ENCODE results near the gene IFT74. TPM values are rescaled to one million over a fixed set of nuclear protein-coding genes. Genes with fewer than 3 reads are reported as not detected.

Gene IFT74
- total RNA-seq, 1 experiment from 2014 or later: 7.1 TPM

DNA sequence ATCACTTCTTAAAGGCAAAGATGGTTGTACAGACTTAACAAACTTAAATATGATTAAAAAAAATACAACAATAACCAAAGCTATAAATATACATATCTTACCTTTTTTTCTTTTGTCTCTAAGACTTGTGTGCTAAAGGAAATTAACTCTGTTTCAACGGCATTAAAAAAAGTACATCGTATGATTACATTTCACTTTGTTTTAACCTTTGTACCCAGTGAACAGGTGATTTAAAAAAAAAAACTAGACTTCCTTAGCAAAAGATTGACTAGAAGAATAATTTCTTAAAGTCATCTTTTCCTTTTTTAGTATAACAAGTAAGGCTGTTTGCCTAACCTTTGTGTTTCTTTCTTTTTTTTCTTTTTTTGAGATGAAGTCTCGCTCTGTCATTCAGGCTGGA is 49.3 kb downstream of the IFT74 start, which contains the start of gene LRRC19:
TSS of gene LRRC19 (minus strand) at position 182 of the 400 bp plus-strand sequence. CDS start 5,978 bp downstream, outside the sequence.
- H3K9me3 ChIP-seq (replicated peaks): no peaks in the 10 kb centered on the region
- H3K36me3 ChIP-seq: no peaks in the 10 kb centered on the region
- no peak within 1 kb of the TSS for H3K4me3 ChIP-seq
- H3K27ac ChIP-seq: no peak within 1 kb of the TSS
- no peak for DNase-seq (ENCODE audit: low read depth in 1 of 2, low spot score in 2 of 2)
- no peaks in the 10 kb centered on the region for H3K4me1 ChIP-seq (replicated peaks)
- no peaks in the 10 kb centered on the region for H3K27me3 ChIP-seq (replicated peaks)

DNA sequence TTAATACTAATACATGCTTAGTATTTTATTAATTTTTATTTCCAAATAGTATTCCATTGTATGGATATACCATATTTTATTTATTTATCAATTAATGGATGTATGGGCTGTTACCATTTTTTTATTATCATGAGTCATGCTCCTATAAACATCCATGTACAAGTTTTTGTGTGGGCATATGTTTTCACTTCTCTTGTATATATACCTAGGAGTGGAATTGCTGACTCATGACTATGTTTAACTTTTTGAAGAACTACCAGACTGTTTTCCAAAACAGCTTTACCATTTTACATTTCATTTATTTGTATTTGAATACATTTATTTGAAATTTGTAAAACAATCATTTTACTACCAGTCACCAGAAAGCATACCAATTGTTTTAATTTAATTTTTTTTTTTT is 63.4 kb downstream of the IFT74 start:
- DNase-seq (ENCODE audit: low read depth in 1 of 2, low spot score in 2 of 2): no peak
- H3K27ac ChIP-seq: no peak overlapping the region
- no peak overlapping the region for H3K4me3 ChIP-seq
- H3K9me3 ChIP-seq (replicated peaks): no peaks in the 10 kb centered on the region
- no peaks in the 10 kb centered on the region for H3K4me1 ChIP-seq (replicated peaks)
- no peaks in the 10 kb centered on the region for H3K27me3 ChIP-seq (replicated peaks)
- no peaks in the 10 kb centered on the region for H3K36me3 ChIP-seq

DNA sequence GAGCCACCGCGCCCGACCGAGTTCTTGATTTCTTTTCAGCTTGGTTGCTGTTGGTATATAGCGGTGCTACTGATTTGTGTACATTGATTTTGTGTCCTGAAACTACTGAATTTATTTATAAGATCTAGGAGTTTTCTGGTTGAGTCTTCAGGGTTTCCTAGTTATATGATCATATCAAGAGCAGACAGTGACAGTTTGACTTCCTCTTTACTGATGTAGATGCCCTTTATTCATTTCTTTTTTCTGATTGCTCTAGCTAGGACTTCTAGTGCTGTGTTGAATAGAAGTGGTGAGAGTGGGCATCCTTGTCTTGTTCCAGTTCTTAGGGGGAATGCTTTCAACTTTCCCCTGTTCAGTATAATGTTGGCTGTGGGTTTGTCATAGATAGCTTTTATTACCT is 66.7 kb downstream of the IFT74 start:
- Histone ChIP-seq H3K27ac (no peak overlapping the region), H3K27me3 (replicated peaks) (no peaks in the 10 kb centered on the region), H3K4me1 (replicated peaks) (no peaks in the 10 kb centered on the region), H3K9me3 (replicated peaks) (no peaks in the 10 kb centered on the region), H3K36me3 (no peaks in the 10 kb centered on the region), H3K4me3 (no peak overlapping the region)
- DNase-seq (ENCODE audit: low read depth in 1 of 2, low spot score in 2 of 2): no peak

DNA sequence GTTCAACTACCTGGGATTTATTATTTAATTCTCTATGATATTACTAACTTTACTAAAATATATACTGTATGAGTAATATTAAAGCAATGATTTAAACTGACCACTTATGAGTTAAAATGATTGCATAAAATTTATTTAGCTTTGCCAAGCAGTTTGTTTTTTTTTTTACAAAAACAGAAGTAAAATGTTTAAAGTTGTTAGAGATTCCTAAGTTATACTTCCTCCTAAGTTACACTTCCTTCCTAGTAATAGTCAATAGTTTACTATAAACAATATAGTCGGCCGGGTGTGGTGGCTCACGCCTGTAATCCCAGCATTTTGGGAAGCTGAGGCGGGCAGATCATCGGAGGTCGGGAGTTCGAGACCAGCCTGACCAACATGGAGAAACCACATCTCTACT is 73.0 kb downstream of the IFT74 start:
- Histone ChIP-seq H3K9me3 (replicated peaks) (no peaks in the 10 kb centered on the region), H3K4me1 (replicated peaks) (no peaks in the 10 kb centered on the region), H3K27me3 (replicated peaks) (no peaks in the 10 kb centered on the region), H3K36me3 (no peaks in the 10 kb centered on the region), H3K4me3 (no peak overlapping the region), H3K27ac (no peak overlapping the region)
- DNase-seq (ENCODE audit: low read depth in 1 of 2, low spot score in 2 of 2): no peak

DNA sequence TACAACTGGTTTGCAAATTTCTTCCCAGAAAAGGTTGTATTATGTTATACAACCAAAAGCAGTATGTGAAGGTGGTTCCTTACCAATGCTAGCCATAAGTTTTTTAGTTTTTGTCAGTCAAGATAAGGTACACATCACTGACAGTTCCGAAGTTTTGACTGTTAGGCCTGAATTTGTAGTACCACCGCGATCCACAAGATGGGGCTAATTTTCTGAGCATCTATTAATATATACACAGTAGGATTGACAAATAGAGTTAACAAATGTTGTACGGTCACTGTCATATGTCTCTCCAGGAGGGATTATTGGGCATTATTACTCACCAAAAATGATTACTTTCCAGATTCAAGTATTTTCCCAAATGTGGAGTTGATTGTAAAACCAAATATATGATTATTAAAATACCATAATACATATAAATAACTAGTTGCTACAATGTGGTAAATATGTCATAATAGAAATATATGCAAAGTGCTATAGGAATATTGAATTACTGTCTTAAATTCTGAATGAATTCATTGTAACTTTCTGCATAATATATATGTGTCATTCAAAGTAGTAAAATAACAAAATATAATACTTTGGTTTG is 77.7 kb downstream of the IFT74 start:
- DNase-seq (ENCODE audit: low read depth in 1 of 2, low spot score in 2 of 2): peak; percentile 31 to 48

DNA sequence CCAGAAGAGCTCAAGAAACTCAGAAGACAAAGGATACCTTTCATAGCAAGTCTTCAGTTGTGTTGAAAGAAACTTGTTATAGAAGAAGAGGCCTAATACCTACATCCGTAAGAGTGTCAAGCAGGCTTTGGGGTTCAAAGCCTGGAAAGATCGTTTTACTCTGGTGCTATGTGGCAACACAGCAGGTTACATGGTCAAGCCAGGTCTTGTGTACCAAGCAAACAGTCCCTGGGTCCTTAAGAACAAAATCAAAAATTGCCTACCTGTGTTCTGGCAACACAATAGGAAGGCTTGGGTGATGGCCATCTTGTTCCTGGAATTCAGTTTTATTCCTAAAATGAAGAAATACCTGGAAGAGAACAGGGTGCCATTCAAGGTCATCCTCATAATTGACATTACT is 81.3 kb downstream of the IFT74 start:
- Histone ChIP-seq H3K4me1 (replicated peaks) (no peaks in the 10 kb centered on the region), H3K36me3 (no peaks in the 10 kb centered on the region), H3K9me3 (replicated peaks) (no peaks in the 10 kb centered on the region), H3K27ac (no peak overlapping the region), H3K27me3 (replicated peaks) (no peaks in the 10 kb centered on the region), H3K4me3 (no peak overlapping the region)
- no peak for DNase-seq (ENCODE audit: low read depth in 1 of 2, low spot score in 2 of 2)

More for the DNA sequence above, 77.7 kb downstream of the IFT74 start:
- H3K4me3 ChIP-seq: no peak overlapping the region
- H3K27ac ChIP-seq: no peak overlapping the region
- no peaks in the 10 kb centered on the region for H3K27me3 ChIP-seq (replicated peaks)
- no peaks in the 10 kb centered on the region for H3K36me3 ChIP-seq
- H3K9me3 ChIP-seq (replicated peaks): no peaks in the 10 kb centered on the region
- H3K4me1 ChIP-seq (replicated peaks): no peaks in the 10 kb centered on the region

DNA sequence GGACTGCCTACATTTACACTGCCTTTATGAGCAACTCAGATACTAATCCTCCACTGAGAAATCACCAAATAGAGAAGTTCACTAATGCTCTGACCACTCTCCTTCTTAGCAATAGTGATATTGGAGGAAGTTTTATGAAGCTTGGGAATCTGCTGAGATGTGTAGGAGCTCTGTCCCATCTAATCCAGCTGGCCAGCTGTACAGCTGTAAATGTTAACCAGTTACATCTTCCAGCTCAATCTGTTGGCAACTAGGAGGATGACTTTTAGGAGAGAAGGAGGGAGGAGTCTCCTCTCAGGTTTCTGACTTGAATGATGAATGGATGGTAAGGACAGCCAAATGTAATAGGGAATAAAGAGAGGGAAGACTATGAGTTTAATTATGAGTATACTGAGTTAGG is 85.5 kb downstream of the IFT74 start:
- H3K9me3 ChIP-seq (replicated peaks): no peaks in the 10 kb centered on the region
- H3K36me3 ChIP-seq: no peaks in the 10 kb centered on the region
- no peak overlapping the region for H3K4me3 ChIP-seq
- H3K27me3 ChIP-seq (replicated peaks): no peaks in the 10 kb centered on the region
- DNase-seq (ENCODE audit: low read depth in 1 of 2, low spot score in 2 of 2): no peak
- no peaks in the 10 kb centered on the region for H3K4me1 ChIP-seq (replicated peaks)
- H3K27ac ChIP-seq: no peak overlapping the region

DNA sequence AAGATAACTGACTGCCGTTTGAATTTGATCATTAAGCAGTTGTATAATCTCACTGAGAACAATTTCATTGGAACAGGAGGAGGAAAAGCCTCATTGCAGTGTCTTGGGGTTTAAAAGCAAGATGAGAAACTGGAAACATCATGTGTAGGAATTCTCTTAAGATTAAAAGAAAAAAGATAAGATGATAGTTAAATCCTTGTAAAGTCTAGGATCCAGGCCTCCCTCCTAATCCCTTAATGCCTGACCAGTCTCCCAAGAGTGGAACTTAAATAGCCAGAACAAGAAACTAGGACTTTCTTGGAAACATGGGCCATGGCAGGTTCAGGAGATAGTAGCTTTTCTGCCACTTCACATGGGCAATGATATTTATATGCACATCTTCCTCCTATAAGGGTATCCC is 86.3 kb downstream of the IFT74 start:
- H3K36me3 ChIP-seq: no peaks in the 10 kb centered on the region
- no peaks in the 10 kb centered on the region for H3K4me1 ChIP-seq (replicated peaks)
- no peak overlapping the region for H3K4me3 ChIP-seq
- H3K9me3 ChIP-seq (replicated peaks): no peaks in the 10 kb centered on the region
- no peak for DNase-seq (ENCODE audit: low read depth in 1 of 2, low spot score in 2 of 2)
- H3K27me3 ChIP-seq (replicated peaks): no peaks in the 10 kb centered on the region
- no peak overlapping the region for H3K27ac ChIP-seq

DNA sequence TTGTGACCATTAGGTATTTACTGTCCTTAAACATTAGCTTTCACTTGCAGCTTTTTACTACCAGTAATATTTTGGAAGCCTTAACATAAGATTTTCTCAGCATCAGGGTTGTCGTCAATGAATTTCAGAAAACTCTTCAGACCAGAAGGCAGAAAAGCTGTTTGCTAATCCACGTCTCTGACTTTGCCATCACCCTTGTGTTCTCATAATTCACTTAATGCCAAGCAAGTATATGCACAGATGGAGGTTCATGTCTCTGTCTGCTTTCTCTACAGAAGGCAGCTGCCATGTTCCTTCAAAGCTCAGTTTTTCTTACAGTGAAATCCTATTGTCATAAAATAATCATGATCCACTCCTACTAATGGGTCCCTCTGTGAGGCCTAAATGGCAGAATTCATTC is 87.0 kb downstream of the IFT74 start:
- no peak for DNase-seq (ENCODE audit: low read depth in 1 of 2, low spot score in 2 of 2)
- H3K36me3 ChIP-seq: no peaks in the 10 kb centered on the region
- no peaks in the 10 kb centered on the region for H3K9me3 ChIP-seq (replicated peaks)

DNA sequence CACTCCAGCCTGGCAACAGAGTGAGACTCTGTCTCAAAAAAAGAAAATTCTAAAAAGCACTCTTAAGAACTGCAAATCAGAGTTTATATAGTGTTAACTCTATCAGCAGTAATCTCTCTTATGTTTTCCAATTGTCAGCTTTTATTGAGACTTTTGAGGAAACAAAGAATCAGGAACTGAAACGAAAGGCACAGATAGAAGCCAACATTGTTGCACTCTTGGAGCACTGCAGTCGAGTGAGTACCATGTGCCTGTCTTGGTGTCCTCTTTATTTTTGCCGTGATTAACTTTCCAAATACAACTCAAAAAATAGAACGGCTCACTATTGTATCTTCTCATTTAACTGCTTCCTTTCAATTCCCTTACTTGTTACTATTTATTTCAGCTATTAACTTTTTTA is 90.9 kb downstream of the IFT74 start:
- Histone ChIP-seq H3K4me1 (replicated peaks) (no peaks in the 10 kb centered on the region), H3K36me3 (no peaks in the 10 kb centered on the region), H3K4me3 (no peak overlapping the region), H3K27me3 (replicated peaks) (no peaks in the 10 kb centered on the region), H3K9me3 (replicated peaks) (no peaks in the 10 kb centered on the region), H3K27ac (no peak overlapping the region)
- DNase-seq (ENCODE audit: low read depth in 1 of 2, low spot score in 2 of 2): no peak

More for the DNA sequence above, 87.0 kb downstream of the IFT74 start:
- no peaks in the 10 kb centered on the region for H3K4me1 ChIP-seq (replicated peaks)
- no peaks in the 10 kb centered on the region for H3K27me3 ChIP-seq (replicated peaks)
- no peak overlapping the region for H3K4me3 ChIP-seq
- H3K27ac ChIP-seq: no peak overlapping the region

DNA sequence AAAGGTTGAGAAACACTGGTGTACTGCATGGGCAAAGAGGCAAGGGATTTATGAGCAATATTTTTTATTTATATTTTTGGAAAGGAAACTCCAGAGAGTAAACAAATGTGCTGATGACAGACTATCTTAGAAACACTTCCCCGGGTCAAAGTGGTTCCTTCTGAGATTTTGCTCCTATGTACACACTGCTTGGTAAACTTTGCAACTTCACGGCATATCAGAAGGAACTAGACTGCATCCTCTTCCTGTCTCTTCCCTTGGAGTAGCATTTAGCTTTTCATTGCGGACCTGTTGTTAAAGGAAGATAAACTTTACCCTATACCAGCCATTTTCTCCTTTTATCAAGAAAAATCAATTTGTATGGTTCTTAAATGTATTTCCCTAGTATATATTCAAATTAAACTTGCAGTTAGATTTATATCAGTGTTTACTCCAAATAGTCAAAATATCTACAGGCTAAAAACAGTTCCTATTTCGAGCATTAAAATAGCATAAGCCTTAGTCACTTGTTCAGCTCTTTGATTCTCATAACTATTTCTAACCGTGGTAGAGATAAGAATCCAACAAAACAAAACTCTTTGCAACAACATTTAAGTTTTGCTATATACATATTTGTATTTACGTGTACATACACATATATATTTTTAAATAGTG is 97.3 kb downstream of the IFT74 start:
- peak in 1 of 2 experiments; percentile 1 for DNase-seq (ENCODE audit: low read depth in 1 of 2, low spot score in 2 of 2)
- no peaks in the 10 kb centered on the region for H3K9me3 ChIP-seq (replicated peaks)
- H3K4me3 ChIP-seq: no peak overlapping the region
- no peaks in the 10 kb centered on the region for H3K27me3 ChIP-seq (replicated peaks)
- H3K36me3 ChIP-seq: no peaks in the 10 kb centered on the region
- H3K4me1 ChIP-seq (replicated peaks): 0 out of 2 replicates have a peak, but pooled peaks cover 4% of the 10 kb centered on the region
- H3K27ac ChIP-seq: no peak overlapping the region

DNA sequence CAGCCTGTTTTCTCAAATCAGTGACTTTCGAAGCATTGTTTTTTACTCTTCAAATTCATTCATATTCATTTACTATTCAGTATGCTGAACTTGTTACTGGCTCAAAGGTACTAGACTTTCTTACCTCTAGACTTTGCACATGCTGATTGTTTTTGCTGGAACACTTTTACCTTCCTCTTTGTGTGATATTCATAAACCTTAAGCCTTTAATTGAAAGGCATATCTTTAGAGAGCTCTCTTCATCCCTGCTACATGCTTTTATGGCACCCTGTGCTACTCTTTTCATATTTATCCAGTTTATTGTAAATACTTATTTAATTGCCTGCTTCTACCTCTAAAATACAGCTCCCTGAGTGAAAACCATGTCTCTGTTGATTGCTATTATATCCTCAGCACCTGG is 97.9 kb downstream of the IFT74 start:
- H3K9me3 ChIP-seq (replicated peaks): no peaks in the 10 kb centered on the region
- H3K27me3 ChIP-seq (replicated peaks): no peaks in the 10 kb centered on the region
- H3K4me1 ChIP-seq (replicated peaks): 0 out of 2 replicates have a peak, but pooled peaks cover 4% of the 10 kb centered on the region
- no peak overlapping the region for H3K27ac ChIP-seq
- H3K4me3 ChIP-seq: no peak overlapping the region
- no peaks in the 10 kb centered on the region for H3K36me3 ChIP-seq
- no peak for DNase-seq (ENCODE audit: low read depth in 1 of 2, low spot score in 2 of 2)

DNA sequence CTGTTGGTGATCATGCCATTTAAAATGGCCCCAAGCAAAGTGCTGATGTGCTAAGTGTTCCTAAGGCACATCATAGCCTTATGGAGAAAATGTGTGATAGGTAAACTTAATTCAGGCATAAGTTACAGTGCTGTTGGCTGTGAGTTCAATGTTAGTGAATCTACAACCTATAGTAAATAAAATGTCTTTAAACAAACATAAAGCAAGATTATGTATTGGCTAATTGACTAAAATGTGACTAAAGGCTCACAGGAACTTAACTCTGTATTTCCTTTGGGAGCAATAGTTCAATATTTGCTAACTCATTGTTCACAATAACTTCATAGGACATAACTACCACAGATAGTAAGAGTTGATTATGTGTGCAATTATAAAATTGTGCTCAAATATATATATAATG is 98.6 kb downstream of the IFT74 start:
- H3K4me1 ChIP-seq (replicated peaks): 0 out of 2 replicates have a peak, but pooled peaks cover 4% of the 10 kb centered on the region
- DNase-seq (ENCODE audit: low read depth in 1 of 2, low spot score in 2 of 2): no peak

DNA sequence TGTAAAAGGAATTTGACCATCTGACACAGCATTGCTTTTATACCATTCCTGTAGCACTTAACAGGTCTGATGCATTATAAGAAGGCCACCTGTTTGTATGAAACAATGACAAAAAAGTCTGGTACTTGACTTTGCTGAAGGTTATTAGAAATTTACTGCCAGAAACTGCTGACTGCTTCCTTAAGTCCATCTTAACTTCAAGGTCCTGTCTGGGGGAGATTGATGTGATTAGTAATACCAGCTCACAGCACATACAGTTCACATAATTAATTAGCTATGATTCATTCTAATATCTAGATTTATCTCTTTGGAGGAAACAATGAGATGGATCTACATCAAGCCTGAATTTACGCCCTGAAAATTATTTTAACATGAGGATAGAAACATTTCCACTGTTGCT is 103.2 kb downstream of the IFT74 start:
- no peaks in the 10 kb centered on the region for H3K9me3 ChIP-seq (replicated peaks)
- DNase-seq (ENCODE audit: low read depth in 1 of 2, low spot score in 2 of 2): no peak

More for the DNA sequence above, 98.6 kb downstream of the IFT74 start:
- no peak overlapping the region for H3K4me3 ChIP-seq
- H3K27ac ChIP-seq: no peak overlapping the region
- H3K27me3 ChIP-seq (replicated peaks): no peaks in the 10 kb centered on the region
- no peaks in the 10 kb centered on the region for H3K36me3 ChIP-seq
- H3K9me3 ChIP-seq (replicated peaks): no peaks in the 10 kb centered on the region

More for the DNA sequence above, 103.2 kb downstream of the IFT74 start:
- H3K4me1 ChIP-seq (replicated peaks): no peaks in the 10 kb centered on the region
- H3K4me3 ChIP-seq: no peak overlapping the region
- H3K27ac ChIP-seq: no peak overlapping the region
- H3K36me3 ChIP-seq: no peaks in the 10 kb centered on the region
- no peaks in the 10 kb centered on the region for H3K27me3 ChIP-seq (replicated peaks)
